NCI-H2081 treated with DMSO at 0.1 percent for 48 hours (cell line): ENCODE measurements around the gene TWIST1.

Experiments used
- DNase-seq: peaks from one replicate; lab custom pipeline; 2025; lab: John Stamatoyannopoulos, UW

Gene TWIST1

DNA sequence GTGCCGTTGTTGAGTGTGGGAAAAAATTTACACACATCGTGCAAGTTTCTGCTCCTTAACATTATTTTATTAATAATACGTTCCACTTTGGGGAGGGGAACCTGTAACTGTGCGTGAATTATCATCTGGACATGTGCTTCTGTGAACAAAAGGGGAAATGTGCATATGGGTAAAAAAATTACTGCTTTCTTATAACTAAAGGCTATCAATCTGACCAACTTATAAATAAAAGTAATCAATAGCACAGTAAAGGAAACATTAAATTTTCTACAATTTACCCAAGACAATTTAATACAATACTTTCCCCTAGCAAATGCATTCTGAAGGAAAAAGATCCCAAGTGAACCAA is 4.5 kb downstream of the TWIST1 start:
- no peak for DNase-seq

GRCh38 chr7:19112274-19113001 is 5.0 kb downstream of the TWIST1 start:
- DNase-seq: no peak

GRCh38 chr7:19111474-19112273 is 5.8 kb downstream of the TWIST1 start:
- no peak for DNase-seq

- DNase-seq: no peak
Observed at GRCh38 chr7:19110776-19111175, 6.7 kb downstream of the TWIST1 start.

GRCh38 chr7:19110026-19110730 is 7.3 kb downstream of the TWIST1 start:
- no peak for DNase-seq

DNA sequence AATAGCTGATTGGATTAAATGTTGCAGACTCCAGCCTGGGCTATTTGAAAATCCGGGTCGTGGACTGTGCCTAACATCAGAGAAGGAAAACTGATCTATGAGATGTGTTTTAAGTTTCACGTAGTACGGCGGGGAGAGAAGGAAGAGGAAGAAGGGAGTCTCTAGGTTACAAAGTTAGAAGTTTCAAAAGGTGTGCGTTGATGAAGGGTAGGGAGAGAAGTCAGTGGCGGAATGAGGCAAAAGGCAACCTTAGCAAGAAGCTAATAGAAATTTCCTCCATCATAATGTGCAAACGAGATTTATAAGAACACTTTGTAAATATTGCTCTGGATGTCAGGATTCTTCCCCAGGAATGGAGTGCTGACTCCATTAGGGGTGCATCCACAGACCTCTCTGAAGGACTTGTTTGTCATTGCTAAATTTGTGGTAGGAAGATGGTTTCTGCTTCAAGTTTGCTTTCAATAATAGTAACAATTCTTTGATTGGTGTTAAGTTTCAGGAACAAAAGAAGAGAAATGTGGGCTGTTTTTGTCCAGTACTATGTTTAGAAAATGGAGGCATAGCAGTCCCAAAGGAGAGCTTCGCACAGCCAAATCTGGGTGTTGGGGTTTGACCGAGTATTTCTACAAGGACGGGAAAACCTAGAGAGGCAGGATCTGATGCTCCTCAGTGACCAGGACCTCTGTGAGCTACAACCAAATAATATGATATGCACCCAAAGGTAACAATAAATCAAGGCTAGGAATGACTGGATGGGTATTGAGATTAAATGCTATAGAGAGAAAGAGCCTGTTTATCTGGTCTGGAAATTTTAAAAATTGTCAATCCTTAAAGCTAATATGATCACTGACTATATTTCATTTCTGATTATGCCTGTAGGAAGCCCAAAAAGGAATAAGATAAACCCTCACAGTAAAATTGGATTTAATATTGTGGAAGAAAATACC is 8.2 kb downstream of the TWIST1 start:
- DNase-seq: no peak

DNA sequence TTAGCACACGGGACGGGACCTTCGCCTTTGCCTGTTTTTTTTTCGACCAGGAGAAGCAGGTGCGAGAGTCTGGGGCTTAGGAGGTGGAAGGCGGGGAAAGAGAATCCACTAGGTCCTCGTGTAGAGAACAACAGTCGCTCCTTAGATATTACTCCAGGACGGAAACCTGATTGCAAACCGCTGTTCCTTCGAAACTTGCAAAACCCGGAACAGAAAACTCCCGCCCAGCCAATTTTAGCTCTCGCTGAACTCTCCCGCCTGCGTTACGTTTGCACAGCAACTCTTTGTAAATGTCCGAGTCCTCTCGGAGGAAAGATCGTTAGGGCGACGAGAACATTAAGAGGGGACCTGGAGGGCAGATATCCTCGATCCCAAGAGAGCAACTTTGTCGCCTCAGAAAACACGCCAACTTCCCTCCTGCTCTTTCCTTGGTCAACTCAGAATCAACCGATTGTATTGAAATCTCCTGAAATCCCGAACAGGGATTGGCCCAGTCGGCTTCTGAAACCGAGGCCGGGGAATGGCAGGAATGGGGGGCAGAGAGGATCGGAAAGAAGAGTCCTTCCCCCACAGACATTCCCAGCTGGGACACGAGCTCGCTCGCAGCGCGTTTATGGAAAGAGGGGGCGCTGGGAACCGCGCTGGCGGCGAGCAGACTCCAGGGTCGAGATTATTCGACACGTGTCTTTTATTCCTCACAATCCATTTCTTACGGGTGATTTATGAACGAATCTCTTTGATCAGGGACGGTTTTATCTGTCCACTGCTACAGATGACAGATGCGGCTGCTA is 9.9 kb downstream of the TWIST1 start:
- no peak for DNase-seq

DNA sequence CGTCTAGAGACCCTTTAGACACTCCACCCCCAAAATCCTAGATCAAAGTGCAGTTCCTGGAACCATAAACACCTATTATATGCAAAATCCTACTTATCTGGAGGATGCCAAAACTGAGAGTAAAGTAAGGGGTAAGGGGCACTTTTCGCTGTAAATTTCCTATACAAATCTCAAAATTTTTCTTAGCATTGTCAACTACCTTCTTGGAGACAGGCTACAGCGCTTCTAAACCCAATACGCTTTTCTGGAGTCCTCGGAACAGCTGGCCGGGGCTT is 10.4 kb downstream of the TWIST1 start:
- DNase-seq: no peak

- DNase-seq: no peak
Observed at GRCh38 chr7:19106241-19107080, 11.0 kb downstream of the TWIST1 start.

- no peak for DNase-seq
Observed at GRCh38 chr7:19105546-19105945, 11.9 kb downstream of the TWIST1 start.

- DNase-seq: no peak
Observed at GRCh38 chr7:19104811-19105210, 12.6 kb downstream of the TWIST1 start.

DNA sequence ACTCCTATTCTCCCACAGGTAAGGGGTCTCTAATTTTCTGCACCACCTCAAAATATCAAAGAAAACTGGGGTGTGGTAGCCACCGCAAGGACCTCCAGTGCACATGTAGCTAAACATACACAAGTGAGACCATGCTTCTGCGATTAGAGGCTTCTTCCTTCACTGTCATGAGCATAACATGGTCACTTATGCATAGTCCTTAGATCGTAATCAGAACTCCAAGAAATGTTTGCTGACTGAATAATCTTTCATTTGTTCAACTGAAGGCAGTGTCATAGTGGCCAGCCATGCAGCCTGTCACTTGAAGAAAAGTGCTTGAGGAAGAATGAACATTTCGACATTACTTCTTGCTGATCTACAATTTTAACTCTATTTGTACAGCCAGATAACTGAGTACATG is 14.6 kb downstream of the TWIST1 start:
- no peak for DNase-seq

DNA sequence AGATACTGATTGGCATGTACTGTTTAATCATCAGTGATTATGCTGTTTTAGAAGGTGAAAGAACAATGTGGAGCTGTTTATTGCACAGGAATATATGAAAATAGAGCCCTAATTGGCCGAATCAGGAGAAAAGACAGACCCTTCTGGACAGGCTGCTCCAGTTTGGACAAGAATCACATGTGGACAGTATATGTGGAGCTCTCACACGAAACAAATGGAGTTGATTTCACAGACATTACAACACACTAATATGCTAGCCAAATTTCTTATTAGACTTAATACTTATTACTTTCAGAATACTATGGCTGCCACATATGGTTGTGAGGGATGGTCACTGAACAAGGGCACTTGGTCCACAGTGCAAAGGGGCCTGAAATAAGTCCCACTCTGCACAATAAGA is 15.5 kb downstream of the TWIST1 start:
- DNase-seq: no peak

DNA sequence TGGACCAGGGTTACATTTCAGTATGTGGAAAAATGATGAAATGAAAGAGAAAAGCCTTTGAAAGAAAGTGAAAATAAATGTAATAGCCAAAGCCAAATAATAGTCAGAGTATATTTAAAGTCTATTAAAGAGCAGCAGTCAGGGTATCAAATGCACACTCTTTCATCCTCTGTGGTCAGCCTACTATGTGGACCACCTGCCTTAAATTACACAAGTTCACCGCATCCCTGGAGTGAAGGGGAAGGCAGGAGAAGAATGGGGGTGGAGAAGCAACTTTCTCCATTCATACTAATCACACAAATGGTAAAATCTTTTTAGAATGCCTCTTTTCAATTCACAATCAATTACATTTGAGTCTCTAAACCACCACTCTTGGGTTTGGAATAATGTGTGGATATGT is 16.0 kb downstream of the TWIST1 start:
- no peak for DNase-seq

GRCh38 chr7:19099924-19100323 is 17.5 kb downstream of the TWIST1 start:
- no peak for DNase-seq

GRCh38 chr7:19099194-19099593 is 18.2 kb downstream of the TWIST1 start:
- no peak for DNase-seq

GRCh38 chr7:19098510-19098909 is 18.9 kb downstream of the TWIST1 start:
- no peak for DNase-seq

- DNase-seq: no peak
Observed at GRCh38 chr7:19097165-19098055, 20.0 kb downstream of the TWIST1 start.

GRCh38 chr7:19095353-19095860 is 22.0 kb downstream of the TWIST1 start:
- DNase-seq: no peak
